ENCODE measurements around the gene SLC39A13.
"Not testable (repeated sequence)": the region's sequence is repeated elsewhere in the genome, so short reads cannot be mapped to it uniquely, and the experiment has no call there.

SLC39A13 gene

GRCh38 chr11:47453365-47453764, 45.0 kb downstream of the SLC39A13 start:
- Mint-ChIP-seq H3K9me3 (no peaks in the 10 kb centered on the region), H3K27me3 (ENCODE audit: low read depth) (no peaks in the 10 kb centered on the region), H3K4me1 (ENCODE audit: low read depth) (peaks cover 4% of the 10 kb centered on the region), H3K27ac (no peak overlapping the region), H3K36me3 (ENCODE audit: low read depth) (no peaks in the 10 kb centered on the region), H3K4me3 (no peak overlapping the region)
- DNase-seq (ENCODE audit: low spot score) = no peak

GRCh38 chr11:47454258-47454671, 45.9 kb downstream of the SLC39A13 start:
- peak; percentile 61 for DNase-seq (ENCODE audit: low spot score)
- not testable (repeated sequence) for H3K27ac Mint-ChIP-seq; H3K4me3 Mint-ChIP-seq; H3K27me3 Mint-ChIP-seq (ENCODE audit: low read depth); H3K4me1 Mint-ChIP-seq (ENCODE audit: low read depth); H3K9me3 Mint-ChIP-seq; H3K36me3 Mint-ChIP-seq (ENCODE audit: low read depth)

- no peaks in the 10 kb centered on the region for H3K9me3 Mint-ChIP-seq
- no peaks in the 10 kb centered on the region for H3K27me3 Mint-ChIP-seq (ENCODE audit: low read depth)
- no peak for DNase-seq (ENCODE audit: low spot score)
- H3K4me1 Mint-ChIP-seq (ENCODE audit: low read depth) = no peaks in the 10 kb centered on the region
- no peak overlapping the region for H3K4me3 Mint-ChIP-seq
- H3K36me3 Mint-ChIP-seq (ENCODE audit: low read depth) = peaks cover 10% of the 10 kb centered on the region
- H3K27ac Mint-ChIP-seq = no peak overlapping the region
Measured at GRCh38 chr11:47460571-47461235, 52.3 kb downstream of the SLC39A13 start.

- Mint-ChIP-seq H3K27ac (no peak overlapping the region), H3K4me1 (ENCODE audit: low read depth) (no peaks in the 10 kb centered on the region), H3K27me3 (ENCODE audit: low read depth) (no peaks in the 10 kb centered on the region), H3K4me3 (no peak overlapping the region), H3K9me3 (no peaks in the 10 kb centered on the region), H3K36me3 (ENCODE audit: low read depth) (peaks cover 12% of the 10 kb centered on the region)
- no peak for DNase-seq (ENCODE audit: low spot score)
Measured at GRCh38 chr11:47461876-47462275, 53.5 kb downstream of the SLC39A13 start.

GRCh38 chr11:47464483-47464882, 56.1 kb downstream of the SLC39A13 start:
- H3K36me3 Mint-ChIP-seq (ENCODE audit: low read depth) = peaks cover 27% of the 10 kb centered on the region
- no peak overlapping the region for H3K4me3 Mint-ChIP-seq
- no peak overlapping the region for H3K27ac Mint-ChIP-seq
- no peak for DNase-seq (ENCODE audit: low spot score)
- H3K9me3 Mint-ChIP-seq = no peaks in the 10 kb centered on the region
- H3K27me3 Mint-ChIP-seq (ENCODE audit: low read depth) = no peaks in the 10 kb centered on the region
- peaks cover 4% of the 10 kb centered on the region for H3K4me1 Mint-ChIP-seq (ENCODE audit: low read depth)
